Transverse colon (tissue), 3 donors: ENCODE data around the gene NHLH2.

ENCODE experiments used
- EP300 ChIP-seq: sonication (generic); formaldehyde crosslinking; IDR thresholded peaks from one replicate; pipeline ENCODE4 v1.6.1; 2017; ENCODE audit warnings: antibody characterized with exemption, low read depth
- POLR2A ChIP-seq: fragments of 450-650 bp; IDR thresholded peaks from one replicate; pipeline ENCODE4 v1.6.1; 2016; ENCODE audit warnings: antibody characterized with exemption, mild to moderate bottlenecking, moderate library complexity
- TF ChIP-seq, protein P1 (sequence below), 5 experiments: fragments of 200-600 bp in 3 of 5; fragments of 450-650 bp in 2 of 5; sonication (generic) in 3 of 5; IDR thresholded peaks; 1 replicate in 2 of 5; 2 replicates in 3 of 5; pipeline ENCODE4 v1.5.1; 2016 to 2017; ENCODE audit warnings: antibody characterized with exemption in 5 of 5, inconsistent platforms in 3 of 5, mild to moderate bottlenecking in 2 of 5, moderate library complexity in 1 of 5

DNA sequence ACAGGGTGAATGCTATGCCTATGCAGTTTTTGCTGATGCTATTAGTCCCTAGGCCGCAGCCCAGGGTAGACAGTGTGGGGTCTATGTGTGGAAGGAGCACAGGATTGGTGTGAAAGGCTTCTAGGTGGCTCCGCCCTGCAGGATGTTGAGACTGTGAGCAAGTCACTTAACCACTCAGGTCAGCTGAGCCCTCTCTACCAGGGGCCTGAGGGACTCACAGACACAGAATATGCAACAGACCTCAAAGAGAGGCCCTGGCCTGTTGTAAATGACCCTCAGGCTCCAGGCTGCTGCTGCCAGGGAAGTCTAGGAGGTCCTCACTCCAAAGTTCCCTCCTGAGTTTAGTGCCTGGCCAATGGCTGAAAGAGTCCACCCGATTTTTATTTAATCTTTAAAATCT is 11.0 kb downstream of the NHLH2 start:
- TF ChIP-seq POLR2A (no peak), EP300 (no peak)
- TF ChIP-seq, protein P1, sequence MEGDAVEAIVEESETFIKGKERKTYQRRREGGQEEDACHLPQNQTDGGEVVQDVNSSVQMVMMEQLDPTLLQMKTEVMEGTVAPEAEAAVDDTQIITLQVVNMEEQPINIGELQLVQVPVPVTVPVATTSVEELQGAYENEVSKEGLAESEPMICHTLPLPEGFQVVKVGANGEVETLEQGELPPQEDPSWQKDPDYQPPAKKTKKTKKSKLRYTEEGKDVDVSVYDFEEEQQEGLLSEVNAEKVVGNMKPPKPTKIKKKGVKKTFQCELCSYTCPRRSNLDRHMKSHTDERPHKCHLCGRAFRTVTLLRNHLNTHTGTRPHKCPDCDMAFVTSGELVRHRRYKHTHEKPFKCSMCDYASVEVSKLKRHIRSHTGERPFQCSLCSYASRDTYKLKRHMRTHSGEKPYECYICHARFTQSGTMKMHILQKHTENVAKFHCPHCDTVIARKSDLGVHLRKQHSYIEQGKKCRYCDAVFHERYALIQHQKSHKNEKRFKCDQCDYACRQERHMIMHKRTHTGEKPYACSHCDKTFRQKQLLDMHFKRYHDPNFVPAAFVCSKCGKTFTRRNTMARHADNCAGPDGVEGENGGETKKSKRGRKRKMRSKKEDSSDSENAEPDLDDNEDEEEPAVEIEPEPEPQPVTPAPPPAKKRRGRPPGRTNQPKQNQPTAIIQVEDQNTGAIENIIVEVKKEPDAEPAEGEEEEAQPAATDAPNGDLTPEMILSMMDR (IDR thresholded peaks at IDR 0.05), result no peak
